ENCODE measurements around the gene NUDCD3.
A peak's percentile ranks its signal among the peaks of the same experiment; 100 is the strongest.

NUDCD3 gene

DNA sequence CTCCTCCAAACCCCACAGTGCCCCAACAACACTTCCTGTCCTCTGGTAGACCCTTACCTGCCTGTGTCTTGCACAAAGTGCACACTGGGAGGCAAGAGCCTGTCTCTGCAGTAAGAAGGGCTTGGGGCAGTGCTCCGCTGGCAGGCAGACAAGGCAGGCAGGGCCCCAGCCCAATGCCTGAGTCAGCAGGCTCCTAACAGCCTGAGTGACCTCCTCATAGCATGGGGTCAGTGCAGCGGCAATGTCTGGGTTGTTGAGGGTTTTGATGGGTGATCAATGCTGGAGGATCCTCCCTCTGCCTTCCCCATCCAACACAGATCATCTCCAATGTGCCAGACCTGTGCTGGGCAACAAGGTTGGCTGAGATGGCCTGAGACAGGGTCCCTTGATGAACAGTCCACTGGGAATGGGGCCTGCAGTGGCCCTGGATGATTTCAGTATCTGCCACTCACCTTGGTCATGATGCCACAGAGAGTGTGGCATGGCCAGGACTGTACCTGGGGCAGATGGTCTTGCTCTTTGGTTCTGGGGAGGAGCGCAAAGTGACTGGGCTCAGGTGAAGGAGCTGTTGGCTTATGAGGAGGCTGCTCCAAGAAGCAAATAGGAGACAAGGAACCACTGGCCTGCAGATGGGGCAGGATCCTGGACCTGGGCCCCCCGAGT is 109.5 kb downstream of the NUDCD3 start:
- DNase-seq = no peak

DNA sequence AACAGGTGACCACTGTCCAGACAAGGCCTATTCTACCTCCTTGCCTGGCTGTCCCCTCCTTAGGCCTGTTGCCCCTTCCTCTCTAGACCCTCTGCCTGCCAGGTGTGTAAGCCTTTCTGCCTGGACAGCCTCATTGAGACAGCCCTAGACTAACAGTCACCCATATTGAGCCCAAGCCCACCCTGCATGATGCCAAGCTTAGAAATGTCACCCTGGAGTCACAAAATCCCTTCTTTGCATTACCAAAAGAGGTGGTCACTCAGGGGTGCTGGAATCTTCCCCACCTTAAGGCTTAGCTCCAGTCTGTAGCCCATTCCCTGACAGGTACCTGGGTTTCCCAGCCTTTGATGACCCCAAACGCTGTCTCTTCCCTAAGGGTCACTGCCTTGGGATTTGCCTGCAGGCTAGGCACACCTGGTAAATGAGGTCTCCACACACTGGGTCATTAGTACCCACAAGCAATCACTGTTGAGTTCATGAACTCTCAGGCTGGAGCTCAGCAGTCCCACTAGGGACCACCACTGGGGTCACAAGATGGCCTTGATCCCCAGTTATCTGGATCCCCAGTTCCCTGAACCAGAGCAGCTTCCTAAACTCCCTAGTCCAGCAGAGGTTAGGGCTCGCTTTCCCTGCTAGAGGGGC is 110.1 kb downstream of the NUDCD3 start:
- no peak for DNase-seq

GRCh38 chr7:44379366-44380188 is 110.9 kb downstream of the NUDCD3 start:
- no peak for DNase-seq

DNA sequence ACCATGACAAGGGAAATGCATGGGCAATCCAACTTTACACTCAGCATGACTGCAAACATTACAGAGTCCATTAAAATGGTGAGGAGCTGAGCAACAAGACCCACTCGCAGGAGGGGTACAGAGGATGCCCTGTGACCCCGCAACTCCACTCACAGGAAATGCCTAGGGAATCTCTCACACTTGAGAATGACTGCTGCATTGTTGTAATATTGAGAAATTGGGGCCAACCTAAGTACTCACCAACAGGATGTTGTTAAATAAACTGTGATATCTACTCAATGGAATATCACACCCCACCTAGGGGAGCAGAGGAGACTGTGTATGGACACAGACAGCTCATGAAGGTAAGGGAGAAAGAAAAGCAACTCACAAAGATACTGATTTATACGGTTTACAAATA is 111.7 kb downstream of the NUDCD3 start:
- no peak for DNase-seq

GRCh38 chr7:44377681-44378421 is 112.6 kb downstream of the NUDCD3 start:
- DNase-seq = no peak

DNA sequence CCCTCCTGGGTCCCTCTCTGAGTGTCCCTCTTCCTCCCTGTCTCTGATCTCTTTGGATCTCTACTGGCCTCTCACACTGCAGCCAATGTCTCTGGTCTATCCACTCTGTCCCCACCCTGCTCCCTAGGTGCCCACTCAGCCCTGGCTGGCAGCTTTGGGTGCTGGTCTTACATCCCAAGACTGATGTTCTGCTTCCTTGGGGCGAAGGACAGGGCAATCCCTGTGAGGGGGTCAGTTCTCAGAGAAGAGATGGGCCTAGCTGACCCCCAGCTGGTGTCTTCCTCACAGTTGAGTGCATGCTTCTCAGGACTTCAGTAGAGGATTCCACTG is 113.4 kb downstream of the NUDCD3 start:
- no peak for DNase-seq

- DNase-seq = no peak
Measured at GRCh38 chr7:44376429-44377133, 113.9 kb downstream of the NUDCD3 start.

GRCh38 chr7:44375926-44376342 is 114.5 kb downstream of the NUDCD3 start:
- DNase-seq = no peak

- DNase-seq = no peak
Measured at GRCh38 chr7:44375236-44375699, 115.2 kb downstream of the NUDCD3 start.

DNA sequence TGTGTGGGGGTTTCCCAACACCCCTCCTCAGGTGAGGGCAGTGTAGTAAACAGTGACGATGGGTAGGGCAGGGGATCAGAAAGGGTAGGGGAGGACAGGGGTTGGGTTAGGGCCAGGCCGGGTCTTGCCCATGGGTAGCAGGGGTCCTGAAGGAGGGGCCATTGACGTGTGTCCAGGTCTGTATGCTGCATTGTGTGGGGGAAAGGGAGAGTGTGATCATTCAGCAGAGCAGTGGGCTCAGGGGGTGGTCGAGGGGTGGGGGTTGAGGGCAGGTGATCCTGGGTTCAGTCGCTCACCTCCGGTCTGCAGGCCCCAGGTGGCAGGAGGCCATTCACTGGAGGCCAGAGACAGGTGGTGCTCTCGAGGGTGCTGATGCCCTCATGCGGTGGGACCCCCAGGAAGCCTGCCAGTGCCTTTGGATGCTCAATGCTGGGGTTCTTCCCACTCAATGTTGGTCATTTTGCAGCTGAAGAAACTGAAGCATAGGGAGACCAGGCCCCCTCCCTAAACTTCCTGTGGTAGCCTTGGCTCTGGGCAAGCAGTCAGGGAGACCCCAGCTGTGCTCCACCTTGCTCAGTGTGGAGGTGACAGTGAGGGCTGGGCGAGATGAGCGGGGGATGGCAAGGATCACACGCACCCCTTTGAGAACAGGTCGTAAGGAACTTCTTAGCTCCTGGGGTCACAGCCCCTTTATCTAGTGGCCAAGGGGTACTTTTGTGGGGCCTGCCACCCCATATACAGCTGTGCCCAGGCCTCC is 116.3 kb downstream of the NUDCD3 start:
- DNase-seq = no peak

GRCh38 chr7:44373418-44373740 is 117.1 kb downstream of the NUDCD3 start:
- no peak for DNase-seq

GRCh38 chr7:44372560-44373417 is 117.7 kb downstream of the NUDCD3 start:
- DNase-seq = no peak

DNA sequence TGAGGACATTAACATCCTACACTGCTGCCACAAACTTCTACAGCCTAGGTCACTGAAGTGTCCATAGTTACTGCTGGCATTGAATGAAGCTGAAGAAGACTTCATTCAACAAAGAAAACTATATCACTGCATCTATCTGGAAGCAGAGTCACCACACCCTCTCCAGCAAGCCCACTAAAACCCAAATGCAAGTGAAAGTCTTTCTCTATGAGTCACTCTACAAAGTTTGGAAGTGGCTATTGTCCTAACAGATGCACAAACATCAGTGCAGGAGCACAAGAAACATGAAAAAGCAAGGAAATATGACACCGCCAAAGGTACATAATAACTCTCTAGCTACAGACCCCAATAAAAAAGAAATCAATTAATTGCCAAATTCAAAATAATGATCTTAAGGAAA is 121.6 kb downstream of the NUDCD3 start:
- DNase-seq = no peak

DNA sequence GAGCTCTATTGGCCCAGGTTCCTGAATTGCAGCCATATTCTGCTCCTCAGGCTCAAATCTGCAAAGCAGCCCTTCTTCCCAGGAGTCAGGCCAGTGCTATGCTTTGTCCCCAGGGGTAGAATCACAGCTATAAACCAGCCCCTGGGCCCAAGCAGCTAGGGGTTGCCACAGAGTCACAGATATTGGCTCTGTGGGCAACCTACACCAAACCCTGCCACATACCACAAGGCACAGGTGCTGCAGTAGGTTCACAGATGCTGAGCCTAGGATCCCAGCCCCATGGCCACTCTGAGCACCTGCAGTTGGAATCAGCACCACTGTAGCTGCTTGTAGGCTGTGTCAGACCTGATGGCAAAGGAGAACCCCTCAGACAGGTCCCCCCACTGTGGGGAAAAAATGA is 122.0 kb downstream of the NUDCD3 start:
- DNase-seq = no peak

GRCh38 chr7:44367475-44368043 is 122.9 kb downstream of the NUDCD3 start:
- DNase-seq = no peak

- peak; percentile 31 for DNase-seq
Measured at GRCh38 chr7:44366986-44367385, 123.5 kb downstream of the NUDCD3 start.

- no peak for DNase-seq
Measured at GRCh38 chr7:44353668-44354067, 136.8 kb downstream of the NUDCD3 start.

DNA sequence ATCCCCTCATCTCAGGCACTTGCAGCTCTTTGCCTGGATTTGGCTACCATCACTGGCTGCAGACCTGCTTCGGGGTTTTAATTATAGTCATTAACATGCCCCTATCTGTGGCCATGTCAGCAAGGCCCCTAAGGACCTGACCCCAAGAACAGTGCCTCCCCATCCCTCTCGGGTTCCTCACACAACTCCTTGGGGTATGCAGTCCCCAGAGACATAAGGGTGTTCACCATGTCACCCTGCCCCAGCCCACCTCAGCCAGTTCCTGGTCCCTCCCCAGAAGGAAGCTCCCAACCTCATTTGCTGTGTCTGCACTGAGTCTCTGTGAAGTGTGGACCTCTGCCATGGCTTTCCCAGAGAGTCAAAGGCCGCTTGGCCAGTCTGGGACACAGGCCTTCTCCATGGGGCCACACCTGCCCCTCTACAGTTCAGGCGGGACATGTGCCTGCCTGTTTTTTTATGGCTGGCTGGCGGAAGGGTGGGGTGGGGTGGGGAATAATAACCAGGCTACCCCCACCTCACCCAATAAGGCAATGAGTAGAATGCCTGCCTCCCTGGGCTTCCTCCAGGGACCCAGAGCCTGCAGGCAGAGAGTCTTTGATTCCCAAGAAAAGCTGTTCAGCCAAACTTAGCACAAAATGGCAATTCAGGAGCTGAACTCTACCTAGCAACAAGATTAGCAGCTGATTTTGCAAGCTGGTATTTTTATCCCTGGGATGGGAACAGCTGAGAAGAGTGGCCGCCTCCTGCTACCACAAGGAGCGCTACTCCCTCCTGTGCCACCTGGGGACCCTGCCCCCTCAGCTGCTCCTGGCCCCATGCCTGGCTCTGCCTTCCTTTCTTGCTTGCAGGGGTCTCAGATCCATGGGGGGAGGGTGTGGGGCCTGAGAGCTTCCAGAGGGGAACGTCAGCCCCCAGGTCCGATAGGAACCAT is 141.3 kb downstream of the NUDCD3 start:
- no peak for DNase-seq

DNA sequence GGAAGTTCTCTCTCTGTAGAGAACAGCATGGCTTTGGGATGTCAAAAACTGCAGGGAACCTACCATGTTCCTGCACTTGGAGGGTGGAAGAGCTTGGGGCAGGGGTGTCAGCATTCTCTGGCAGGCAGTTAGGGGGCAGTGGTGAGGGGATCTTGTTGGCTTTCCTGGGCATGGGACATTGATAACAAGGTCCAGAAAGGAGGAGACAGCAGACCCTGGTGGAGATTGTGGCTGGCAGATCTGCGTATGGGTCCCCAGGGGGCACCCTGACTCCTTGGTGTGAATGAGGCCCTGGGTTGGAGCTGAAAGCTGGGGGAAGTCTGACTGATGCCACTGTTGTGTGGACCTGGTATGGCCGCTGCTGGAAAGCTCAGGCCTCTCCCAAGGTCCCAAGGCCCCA is 142.2 kb downstream of the NUDCD3 start:
- no peak for DNase-seq

Data from GF-D8 (cell line).